Inflammatory macrophage (primary cell): Measurements from ENCODE around the gene KIF21B.
"Not testable (repeated sequence)": the region's sequence is repeated elsewhere in the genome, so short reads cannot be mapped to it uniquely, and the experiment has no call there.

Experiments
- DNase-seq, 2 donors: peaks; one replicate each; pipeline ENCODE4 v3.0.0-alpha.2; 2020 to 2022

The KIF21B gene

GRCh38 chr1:200970771-200971427 lies 52.6 kb downstream of the KIF21B start:
- no peak for DNase-seq

GRCh38 chr1:200969726-200970561 lies 53.6 kb downstream of the KIF21B start:
- no peak for DNase-seq

- no peak for DNase-seq
Observed at GRCh38 chr1:200968469-200969410, 54.8 kb downstream of the KIF21B start.

GRCh38 chr1:200967693-200968468 lies 55.6 kb downstream of the KIF21B start:
- DNase-seq, result no peak

GRCh38 chr1:200966934-200967333 lies 56.6 kb downstream of the KIF21B start:
- no peak for DNase-seq

GRCh38 chr1:200965111-200965805 lies 58.3 kb downstream of the KIF21B start:
- DNase-seq, result no peak

- not testable (repeated sequence) for DNase-seq
Observed at GRCh38 chr1:200963888-200964287, 59.6 kb downstream of the KIF21B start.

- no peak for DNase-seq
Observed at GRCh38 chr1:200963076-200963475, 60.4 kb downstream of the KIF21B start.

- no peak for DNase-seq
Observed at GRCh38 chr1:200962631-200963030, 60.9 kb downstream of the KIF21B start.

GRCh38 chr1:200962151-200962550 lies 61.4 kb downstream of the KIF21B start:
- not testable (repeated sequence) for DNase-seq

GRCh38 chr1:200960948-200961340 lies 62.6 kb downstream of the KIF21B start:
- no peak for DNase-seq

- DNase-seq, result no peak
Observed at GRCh38 chr1:200960236-200960947, 63.1 kb downstream of the KIF21B start.

- DNase-seq, result no peak
Observed at GRCh38 chr1:200959411-200959921, 64.0 kb downstream of the KIF21B start.

- DNase-seq, result no peak
Observed at GRCh38 chr1:200958597-200958996, 64.9 kb downstream of the KIF21B start.

GRCh38 chr1:200954434-200954833 lies 69.1 kb downstream of the KIF21B start:
- DNase-seq, result no peak

GRCh38 chr1:200951016-200951415 lies 72.5 kb downstream of the KIF21B start:
- DNase-seq, result no peak

GRCh38 chr1:200949626-200950025 lies 73.9 kb downstream of the KIF21B start:
- no peak for DNase-seq

GRCh38 chr1:200947059-200947566 lies 76.4 kb downstream of the KIF21B start:
- DNase-seq, result no peak

GRCh38 chr1:200945111-200945510 lies 78.4 kb downstream of the KIF21B start:
- no peak for DNase-seq

- peak; percentile 91 to 92 for DNase-seq
Observed at GRCh38 chr1:200938955-200939354, 84.6 kb downstream of the KIF21B start.
